Neural cell (in vitro differentiated cells): ENCODE data around the gene APOBEC2. TPM values are rescaled to one million over a fixed set of nuclear protein-coding genes. Genes with fewer than 3 reads are reported as not detected.
"Not testable (repeated sequence)": the region's sequence is repeated elsewhere in the genome, so short reads cannot be mapped to it uniquely, and the experiment has no call there.

Experiments used
- H2AFZ ChIP-seq: fragments of 200-600, 300-800 bp; sonication (generic), shearing (Covaris generic); 2 replicates; pipeline ENCODE4 v1.6.0; 2014; ENCODE audit warnings: low read depth, mild to moderate bottlenecking, antibody characterized with exemption, low read length, moderate library complexity
- H3F3A ChIP-seq: fragments of 200-600 bp; shearing (Covaris generic); 2 replicates; pipeline ENCODE4 v1.6.1; 2016; ENCODE audit warnings: mild to moderate bottlenecking, moderate library complexity, mixed read lengths, antibody characterized with exemption, low read length; ENCODE audit not compliant: insufficient read depth, poor library complexity, severe bottlenecking
- H3K27ac ChIP-seq: fragments of 200-600, 300-800 bp; sonication (generic), shearing (Covaris generic); 2 replicates; pipeline ENCODE4 v1.5.1; 2014; ENCODE audit warnings: mild to moderate bottlenecking, low read length, moderate library complexity
- H3K27me3 ChIP-seq: fragments of 300-800, 200-600 bp; sonication (generic), shearing (Covaris generic); 2 replicates; pipeline ENCODE4 v1.6.0; 2014; ENCODE audit warnings: mild to moderate bottlenecking, low read depth, low read length, moderate library complexity; ENCODE audit not compliant: insufficient read depth
- H3K36me3 ChIP-seq: fragments of 300-800, 200-600 bp; sonication (generic), shearing (Covaris generic); 2 replicates; pipeline ENCODE4 v1.5.1; 2014; ENCODE audit warnings: mild to moderate bottlenecking, antibody characterized with exemption, low read length, moderate library complexity; ENCODE audit not compliant: insufficient read depth
- H3K4me2 ChIP-seq: fragments of 300-800, 200-600 bp; sonication (generic), shearing (Covaris generic); 2 replicates; pipeline ENCODE4 v1.6.0; 2014; ENCODE audit warnings: mild to moderate bottlenecking, low read length
- H3K4me3 ChIP-seq: fragments of 300-800, 200-600 bp; sonication (generic), shearing (Covaris generic); 2 replicates; pipeline ENCODE4 v1.5.1; 2014; ENCODE audit warnings: mild to moderate bottlenecking, low read length, moderate library complexity
- H3K79me2 ChIP-seq: fragments of 200-600 bp; shearing (Covaris generic); replicated peaks from 2 replicates; pipeline ENCODE4 v1.6.0; 2014; ENCODE audit warnings: mild to moderate bottlenecking, low read length, moderate library complexity; ENCODE audit not compliant: insufficient read depth
- H3K9ac ChIP-seq: fragments of 300-800, 200-600 bp; sonication (generic), shearing (Covaris generic); 2 replicates; pipeline ENCODE4 v1.6.1; 2016; ENCODE audit warnings: mild to moderate bottlenecking, low read length, mixed read lengths
- H3K9me2 ChIP-seq: fragments of 200-600 bp; shearing (Covaris generic); 2 replicates; pipeline ENCODE4 v1.6.1; 2016; ENCODE audit warnings: mild to moderate bottlenecking, low read length, mixed read lengths; ENCODE audit not compliant: insufficient read depth
- H3K9me3 ChIP-seq: fragments of 200-600, 300-800 bp; sonication (generic), shearing (Covaris generic); 2 replicates; pipeline ENCODE4 v1.6.1; 2016; ENCODE audit warnings: mild to moderate bottlenecking, mixed run types, low read length, moderate library complexity, mixed read lengths
- H4K20me1 ChIP-seq: fragments of 200-600 bp; shearing (Covaris generic); 2 replicates; pipeline ENCODE4 v1.6.1; 2016; ENCODE audit warnings: mild to moderate bottlenecking, mixed run types; ENCODE audit not compliant: insufficient read depth
- CTCF ChIP-seq: fragments of 450-650 bp; IDR thresholded peaks from 2 replicates; pipeline ENCODE4 v1.5.1; 2014; ENCODE audit warnings: antibody characterized with exemption, mild to moderate bottlenecking, moderate library complexity; ENCODE audit not compliant: poor library complexity, severe bottlenecking
- EP300 ChIP-seq: fragments of 450-650 bp; conservative IDR thresholded peaks from 2 replicates; pipeline ENCODE4 v1.6.1; 2014; ENCODE audit warnings: antibody characterized with exemption, mild to moderate bottlenecking, moderate library complexity; ENCODE audit not compliant: poor library complexity, severe bottlenecking
- EZH2 ChIP-seq: fragments of 200-600, 300-800 bp; shearing (Covaris generic), sonication (generic); IDR thresholded peaks from 2 replicates; pipeline ENCODE4 v1.6.1; 2014; ENCODE audit warnings: antibody characterized with exemption, low read length, borderline replicate concordance, mild to moderate bottlenecking; ENCODE audit not compliant: insufficient read depth, poor library complexity, severe bottlenecking
- MXI1 ChIP-seq: fragments of 450-650 bp; conservative IDR thresholded peaks from 2 replicates; pipeline ENCODE4 v1.6.1; 2014; ENCODE audit warnings: antibody characterized with exemption, mild to moderate bottlenecking; ENCODE audit not compliant: poor library complexity, severe bottlenecking
- POLR2AphosphoS5 ChIP-seq: IDR thresholded peaks from 2 replicates; pipeline ENCODE4 v1.6.1; 2012
- RAD21 ChIP-seq: fragments of 450-650 bp; conservative IDR thresholded peaks from 2 replicates; pipeline ENCODE4 v1.6.1; 2014; ENCODE audit warnings: antibody characterized with exemption, mild to moderate bottlenecking, moderate library complexity
- SMC3 ChIP-seq: fragments of 450-650 bp; conservative IDR thresholded peaks from 2 replicates; pipeline ENCODE4 v1.6.1; 2014; ENCODE audit warnings: antibody characterized with exemption, mild to moderate bottlenecking, moderate library complexity; ENCODE audit not compliant: poor library complexity
- polyA minus RNA-seq: library from RNA; depleted of rRNA, polyadenylated mRNA; stranded (reverse); fragments of >200 nt; gene quantifications from 2 replicates; pipeline ENCODE4 v1.2.3, GENCODE V29; 2014
- polyA plus RNA-seq: library from polyadenylated mRNA; depleted of rRNA; stranded (reverse); fragments of >200 nt; gene quantifications from 2 replicates; pipeline ENCODE4 v1.2.3, GENCODE V29; 2014
- TF ChIP-seq, protein P1 (sequence below): IDR thresholded peaks from 2 replicates; pipeline ENCODE4 v1.6.1; 2012; ENCODE audit warnings: borderline replicate concordance

APOBEC2 gene
- polyA plus RNA-seq = not detected in 2 replicates
- polyA minus RNA-seq = not detected in 2 replicates

DNA sequence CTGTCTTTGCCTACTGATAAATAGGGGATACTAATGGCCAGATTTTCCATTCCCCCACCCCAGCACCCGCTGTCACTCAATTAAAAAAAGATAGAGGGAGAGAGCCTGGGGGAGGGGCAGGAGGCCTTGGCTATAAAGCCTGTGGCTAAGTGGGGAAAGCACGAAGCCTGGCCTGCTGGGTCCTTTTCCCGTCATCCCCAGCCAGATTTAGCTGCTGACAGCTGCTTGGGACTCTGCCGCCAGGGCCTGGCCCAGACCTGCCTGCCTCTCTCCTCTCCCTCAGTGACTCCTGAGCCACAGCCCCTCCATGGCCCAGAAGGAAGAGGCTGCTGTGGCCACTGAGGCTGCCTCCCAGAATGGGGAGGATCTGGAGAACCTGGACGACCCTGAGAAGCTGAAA, at the start of gene APOBEC2:
APOBEC2 (plus strand) TSS at position 162 of the 400 bp plus-strand sequence; CDS start at position 308, 146 bp downstream.
- H3K9me2 ChIP-seq = no peaks in the 10 kb centered on the region
- no peak within 1 kb of the TSS for H3K4me2 ChIP-seq
- no peaks in the 10 kb centered on the region for H3F3A ChIP-seq
- no peaks in the 10 kb centered on the region for H3K79me2 ChIP-seq
- H3K36me3 ChIP-seq = no peaks in the 10 kb centered on the region
- TF ChIP-seq POLR2AphosphoS5 = no peak
- no peak for TF ChIP-seq CTCF
- no peak for TF ChIP-seq SMC3
- no peak for TF ChIP-seq EZH2
- TF ChIP-seq MXI1 = no peak
- TF ChIP-seq RAD21 = no peak
- TF ChIP-seq, protein P1, sequence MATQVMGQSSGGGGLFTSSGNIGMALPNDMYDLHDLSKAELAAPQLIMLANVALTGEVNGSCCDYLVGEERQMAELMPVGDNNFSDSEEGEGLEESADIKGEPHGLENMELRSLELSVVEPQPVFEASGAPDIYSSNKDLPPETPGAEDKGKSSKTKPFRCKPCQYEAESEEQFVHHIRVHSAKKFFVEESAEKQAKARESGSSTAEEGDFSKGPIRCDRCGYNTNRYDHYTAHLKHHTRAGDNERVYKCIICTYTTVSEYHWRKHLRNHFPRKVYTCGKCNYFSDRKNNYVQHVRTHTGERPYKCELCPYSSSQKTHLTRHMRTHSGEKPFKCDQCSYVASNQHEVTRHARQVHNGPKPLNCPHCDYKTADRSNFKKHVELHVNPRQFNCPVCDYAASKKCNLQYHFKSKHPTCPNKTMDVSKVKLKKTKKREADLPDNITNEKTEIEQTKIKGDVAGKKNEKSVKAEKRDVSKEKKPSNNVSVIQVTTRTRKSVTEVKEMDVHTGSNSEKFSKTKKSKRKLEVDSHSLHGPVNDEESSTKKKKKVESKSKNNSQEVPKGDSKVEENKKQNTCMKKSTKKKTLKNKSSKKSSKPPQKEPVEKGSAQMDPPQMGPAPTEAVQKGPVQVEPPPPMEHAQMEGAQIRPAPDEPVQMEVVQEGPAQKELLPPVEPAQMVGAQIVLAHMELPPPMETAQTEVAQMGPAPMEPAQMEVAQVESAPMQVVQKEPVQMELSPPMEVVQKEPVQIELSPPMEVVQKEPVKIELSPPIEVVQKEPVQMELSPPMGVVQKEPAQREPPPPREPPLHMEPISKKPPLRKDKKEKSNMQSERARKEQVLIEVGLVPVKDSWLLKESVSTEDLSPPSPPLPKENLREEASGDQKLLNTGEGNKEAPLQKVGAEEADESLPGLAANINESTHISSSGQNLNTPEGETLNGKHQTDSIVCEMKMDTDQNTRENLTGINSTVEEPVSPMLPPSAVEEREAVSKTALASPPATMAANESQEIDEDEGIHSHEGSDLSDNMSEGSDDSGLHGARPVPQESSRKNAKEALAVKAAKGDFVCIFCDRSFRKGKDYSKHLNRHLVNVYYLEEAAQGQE = no peak
- no peak for TF ChIP-seq EP300
- H2AFZ ChIP-seq = no peak within 1 kb of the TSS
- no peaks in the 10 kb centered on the region for H4K20me1 ChIP-seq
- no peaks in the 10 kb centered on the region for H3K27me3 ChIP-seq
- H3K9me3 ChIP-seq = no peaks in the 10 kb centered on the region
- H3K27ac ChIP-seq = no peak within 1 kb of the TSS
- no peak within 1 kb of the TSS for H3K9ac ChIP-seq
- H3K4me3 ChIP-seq = no peak within 1 kb of the TSS

DNA sequence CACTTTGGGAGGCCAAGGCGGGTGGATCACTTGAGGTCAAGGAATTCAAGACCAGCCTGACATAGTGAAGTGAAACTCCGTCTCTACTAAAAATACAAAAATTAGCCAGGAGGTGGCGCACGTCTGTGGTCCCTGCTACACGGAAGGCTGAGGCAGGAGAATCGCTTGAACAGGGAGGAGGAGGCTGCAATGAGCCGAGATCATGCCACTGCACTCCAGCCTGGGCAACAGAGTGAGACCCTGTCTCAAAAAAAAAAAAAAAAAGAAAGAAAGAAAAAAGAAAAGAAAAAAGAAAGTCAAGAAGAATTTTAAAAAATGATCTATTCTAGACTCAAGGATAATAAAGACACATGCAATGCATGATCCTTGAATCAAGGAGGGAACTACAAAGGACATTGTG, 46.8 kb upstream of the APOBEC2 start:
- not testable (repeated sequence) for H3K79me2 ChIP-seq

GRCh38 chr6:41006980-41007379, 46.0 kb upstream of the APOBEC2 start:
- not testable (repeated sequence) for H3K9ac ChIP-seq, H3K4me3 ChIP-seq, H3K79me2 ChIP-seq, H3K27ac ChIP-seq, H3F3A ChIP-seq, H3K4me2 ChIP-seq, H3K9me3 ChIP-seq, H2AFZ ChIP-seq, H3K9me2 ChIP-seq, H3K27me3 ChIP-seq, H4K20me1 ChIP-seq, H3K36me3 ChIP-seq

More for the DNA sequence above, 46.8 kb upstream of the APOBEC2 start:
- H3K9ac ChIP-seq, H3K4me2 ChIP-seq, H3K4me3 ChIP-seq, H2AFZ ChIP-seq, H4K20me1 ChIP-seq, H3K27ac ChIP-seq, H3K9me3 ChIP-seq, H3K9me2 ChIP-seq, H3F3A ChIP-seq, H3K27me3 ChIP-seq, H3K36me3 ChIP-seq: not testable (repeated sequence)
- peak; percentile 33 for TF ChIP-seq CTCF
